ENCODE data around the gene DDR1. TPM values are rescaled to one million over a fixed set of nuclear protein-coding genes. Genes with fewer than 3 reads are reported as not detected.

DDR1 gene
- polyA plus RNA-seq, 1 donor from 2014 or later, result 196 TPM

- H3K27ac ChIP-seq (ENCODE audit: low read length), result peak within 1 kb of the TSS; percentile 67
- H3K79me2 ChIP-seq (replicated peaks; ENCODE audit: insufficient read depth, low read length), result peaks cover 10% of the 10 kb centered on the region
- H4K20me1 ChIP-seq (ENCODE audit: insufficient read depth), result no peaks in the 10 kb centered on the region
Measured at GRCh38 chr6:30907758-30908591, 23.7 kb downstream of the DDR1 start, which contains the start of gene GTF2H4. TSS of gene GTF2H4 (plus strand) at chr6:30908207.

More at GRCh38 chr6:30907758-30908591, 23.7 kb downstream of the DDR1 start, which contains the start of gene GTF2H4:
- H3K4me3 ChIP-seq (ENCODE audit: low read length), result peak within 1 kb of the TSS; percentile 75
- H3K9me2 ChIP-seq (ENCODE audit: insufficient read depth, low read length), result no peaks in the 10 kb centered on the region
- no peaks in the 10 kb centered on the region for H3K36me3 ChIP-seq (ENCODE audit: insufficient read depth, low read length)
- no peaks in the 10 kb centered on the region for H3F3A ChIP-seq (ENCODE audit: insufficient read depth, low read length, poor library complexity, severe bottlenecking)
- peak within 1 kb of the TSS; percentile 82 for H3K9ac ChIP-seq (ENCODE audit: low read length)
- no peaks in the 10 kb centered on the region for H3K9me3 ChIP-seq (ENCODE audit: low read length)
- H3K27me3 ChIP-seq (ENCODE audit: insufficient read depth, low read depth, low read length), result no peaks in the 10 kb centered on the region
- H3K4me2 ChIP-seq (ENCODE audit: low read length), result peak within 1 kb of the TSS; percentile 83
- TF ChIP-seq TAF1 (IDR thresholded peaks at IDR 0.05; ENCODE audit: low read depth) (peak; percentile 31), RAD21 (conservative IDR thresholded peaks at IDR 0.05) (no peak), EZH2 (IDR thresholded peaks at IDR 0.05; ENCODE audit: borderline replicate concordance, insufficient read depth, low read length, poor library complexity, severe bottlenecking) (no peak), SMC3 (conservative IDR thresholded peaks at IDR 0.05; ENCODE audit: poor library complexity) (peak; percentile 61), REST (IDR thresholded peaks at IDR 0.05; ENCODE audit: borderline replicate concordance) (no peak), POLR2AphosphoS5 (IDR thresholded peaks at IDR 0.05) (peak; percentile 45), MXI1 (conservative IDR thresholded peaks at IDR 0.05; ENCODE audit: poor library complexity, severe bottlenecking) (peak; percentile 78), CTCF (IDR thresholded peaks at IDR 0.05; ENCODE audit: poor library complexity, severe bottlenecking) (peak; percentile 34), EP300 (conservative IDR thresholded peaks at IDR 0.05; ENCODE audit: poor library complexity, severe bottlenecking) (peak; percentile 29)
- peak within 1 kb of the TSS; percentile 97 for H2AFZ ChIP-seq (ENCODE audit: low read depth, low read length)
